ENCODE results near the gene SPTBN5.
A peak's percentile ranks its signal among the peaks of the same experiment; 100 is the strongest.

The SPTBN5 gene

DNA sequence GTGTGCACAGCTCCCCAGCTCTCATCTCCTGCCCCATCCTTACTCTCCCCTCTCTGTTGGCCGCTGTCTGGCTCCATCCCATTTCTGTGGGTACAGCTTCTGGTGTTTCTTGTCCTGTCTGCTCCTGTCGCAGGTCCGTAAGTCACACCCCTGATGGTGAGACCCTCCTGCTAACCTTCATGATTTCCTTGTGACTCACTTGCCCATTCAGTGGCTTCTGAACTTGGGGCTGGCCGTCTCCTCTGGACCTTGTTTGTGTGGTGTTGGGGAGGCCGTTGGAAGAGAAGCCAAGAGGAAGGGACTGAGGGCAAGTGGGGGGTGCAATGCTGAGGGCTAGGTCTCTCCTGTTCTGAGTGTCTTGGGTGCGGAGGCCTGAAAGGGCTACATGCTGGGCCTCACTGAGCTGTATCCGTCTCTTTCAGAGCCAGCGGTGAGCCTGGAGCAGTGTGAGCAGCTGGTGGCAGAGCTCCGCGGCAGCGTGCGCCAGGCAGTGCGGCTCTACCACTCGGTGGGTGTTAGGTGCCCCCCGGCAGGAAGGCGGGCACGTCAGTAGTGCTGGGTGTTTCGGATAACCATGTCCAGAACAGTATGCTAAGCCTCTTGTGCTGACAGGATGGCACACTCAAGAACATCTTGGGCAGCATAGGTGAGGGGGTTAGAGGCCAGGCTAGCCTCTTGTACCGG lies 69.6 kb downstream of the SPTBN5 start:
- no peak for DNase-seq (ENCODE audit: low read depth in 3 of 3)

DNA sequence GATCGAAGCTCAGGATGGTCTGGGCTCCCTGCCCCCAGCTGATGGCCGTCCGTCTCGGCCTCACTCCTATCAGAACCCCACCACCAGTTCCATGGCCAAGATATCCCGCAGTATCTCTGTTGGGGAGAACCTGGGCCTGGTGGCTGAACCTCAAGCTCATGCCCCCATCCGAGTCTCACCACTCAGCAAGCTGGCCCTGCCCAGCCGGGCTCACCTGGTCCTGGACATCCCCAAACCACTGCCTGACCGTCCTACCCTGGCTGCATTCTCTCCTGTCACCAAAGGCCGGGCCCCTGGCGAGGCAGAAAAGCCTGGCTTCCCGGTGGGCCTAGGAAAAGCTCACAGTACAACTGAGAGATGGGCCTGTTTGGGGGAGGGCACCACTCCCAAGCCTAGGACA lies 70.4 kb downstream of the SPTBN5 start:
- no peak for DNase-seq (ENCODE audit: low read depth in 3 of 3)

DNA sequence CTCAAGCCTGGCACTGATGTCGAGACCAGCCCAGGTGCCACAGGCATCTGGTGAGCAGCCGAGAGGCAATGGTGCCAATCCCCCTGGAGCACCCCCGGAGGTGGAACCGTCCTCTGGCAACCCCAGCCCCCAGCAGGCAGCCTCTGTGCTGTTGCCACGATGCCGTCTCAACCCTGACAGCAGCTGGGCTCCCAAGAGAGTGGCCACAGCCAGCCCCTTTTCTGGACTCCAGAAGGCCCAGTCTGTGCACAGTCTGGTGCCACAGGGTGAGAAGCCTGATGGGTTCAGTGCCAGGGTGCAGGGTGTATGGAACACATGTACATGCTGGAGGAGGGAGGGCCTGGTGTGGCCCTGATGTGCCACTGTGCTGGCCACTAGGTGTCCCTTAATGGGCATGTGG lies 70.9 kb downstream of the SPTBN5 start:
- DNase-seq (ENCODE audit: low read depth in 3 of 3): no peak

DNA sequence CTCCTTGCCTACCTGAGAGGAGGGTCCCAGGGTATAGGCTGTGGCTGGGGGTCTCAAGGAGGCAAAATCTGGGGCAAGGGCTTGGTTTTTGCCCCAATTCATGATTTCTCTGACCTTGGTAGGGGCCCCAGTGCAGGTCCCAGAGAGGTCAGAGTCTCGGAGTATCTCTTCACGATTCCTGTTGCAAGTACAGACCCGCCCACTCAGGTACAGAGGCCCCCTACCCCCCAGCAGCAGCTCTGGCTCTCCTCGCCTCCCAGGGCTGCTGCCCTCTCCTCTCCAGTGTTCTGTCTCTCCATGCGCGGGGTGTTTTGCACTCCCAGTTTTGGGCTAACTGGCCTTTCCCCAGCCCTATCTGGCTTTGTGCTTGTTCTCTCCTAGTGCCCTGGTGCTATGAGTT lies 71.4 kb downstream of the SPTBN5 start:
- no peak for DNase-seq (ENCODE audit: low read depth in 3 of 3)

DNA sequence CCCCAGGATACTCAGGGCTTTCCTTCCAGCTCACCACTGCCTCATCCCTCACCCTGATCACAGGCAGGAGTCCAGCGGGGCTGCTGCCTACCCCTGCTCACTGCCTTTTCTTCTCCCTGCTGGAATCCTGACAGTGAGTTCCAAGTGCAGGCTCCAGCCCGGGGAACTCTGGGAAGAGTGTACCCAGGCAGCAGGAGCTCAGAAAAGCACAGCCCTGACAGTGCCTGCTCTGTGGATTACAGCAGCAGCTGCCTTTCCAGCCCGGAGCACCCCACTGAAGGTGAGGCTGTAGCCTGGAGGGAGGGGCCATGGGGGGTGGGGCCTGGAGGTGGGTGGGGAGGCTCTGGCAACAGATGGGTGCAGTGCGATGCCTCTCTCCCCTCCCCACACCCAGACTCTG lies 72.0 kb downstream of the SPTBN5 start:
- DNase-seq (ENCODE audit: low read depth in 3 of 3): no peak

DNA sequence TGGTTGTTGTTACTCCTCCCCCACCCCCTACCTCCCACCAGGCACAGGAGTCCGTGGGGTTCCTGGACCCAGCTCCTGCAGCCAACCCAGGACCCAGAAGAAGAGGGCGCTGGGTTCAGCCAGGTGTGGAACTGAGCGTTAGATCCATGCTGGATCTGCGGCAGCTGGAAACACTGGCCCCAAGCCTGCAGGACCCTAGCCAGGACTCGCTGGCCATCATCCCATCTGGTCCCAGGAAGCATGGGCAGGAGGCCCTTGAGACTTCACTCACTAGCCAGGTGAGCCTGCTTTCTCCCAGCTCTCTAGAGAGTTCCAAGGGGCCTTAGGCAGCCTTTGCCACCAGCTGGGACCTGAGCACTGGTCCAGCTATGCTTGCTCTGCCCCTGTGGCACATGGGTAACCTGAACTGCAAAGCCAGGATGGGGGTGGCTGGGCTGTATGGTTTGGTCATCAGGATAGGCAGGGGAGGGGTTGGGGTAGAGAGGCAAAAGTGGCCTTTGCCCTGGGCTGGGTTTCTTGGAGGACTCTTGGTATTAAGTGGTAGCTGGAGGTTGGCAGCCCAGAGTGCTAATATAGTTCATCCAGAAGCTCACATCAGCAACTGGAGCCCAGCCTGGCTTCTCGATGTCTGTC lies 72.9 kb downstream of the SPTBN5 start:
- DNase-seq (ENCODE audit: low read depth in 3 of 3): no peak

DNA sequence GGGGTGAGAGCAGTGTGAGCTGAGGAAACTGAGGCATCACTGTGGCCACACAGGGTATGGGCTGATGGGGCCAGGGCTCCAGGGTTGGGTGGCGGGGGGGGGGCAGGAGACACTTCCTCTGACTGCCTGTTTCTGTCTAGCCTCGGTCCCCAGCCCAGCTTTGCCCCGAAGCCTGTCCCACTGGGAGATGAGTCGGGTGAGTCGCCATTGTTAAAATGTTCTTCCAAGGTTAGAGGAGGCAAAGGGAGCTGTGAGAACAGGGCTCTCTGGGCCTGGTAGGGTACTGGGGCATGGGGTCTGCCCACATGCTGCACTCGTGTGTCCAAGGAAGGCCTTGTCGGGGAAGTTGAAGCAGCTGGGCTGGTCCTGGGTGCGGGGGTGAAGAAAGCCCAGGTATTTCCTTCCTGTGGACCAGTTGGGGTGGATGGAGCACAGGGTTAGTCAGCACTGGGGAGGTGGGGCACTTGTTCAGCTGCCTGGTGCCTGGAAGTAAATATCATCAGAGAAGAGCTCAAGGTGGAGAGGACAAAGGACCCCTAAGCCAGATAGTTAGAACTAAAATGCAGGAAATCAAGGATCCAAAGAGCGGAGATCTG lies 74.3 kb downstream of the SPTBN5 start:
- DNase-seq (ENCODE audit: low read depth in 3 of 3): no peak

DNA sequence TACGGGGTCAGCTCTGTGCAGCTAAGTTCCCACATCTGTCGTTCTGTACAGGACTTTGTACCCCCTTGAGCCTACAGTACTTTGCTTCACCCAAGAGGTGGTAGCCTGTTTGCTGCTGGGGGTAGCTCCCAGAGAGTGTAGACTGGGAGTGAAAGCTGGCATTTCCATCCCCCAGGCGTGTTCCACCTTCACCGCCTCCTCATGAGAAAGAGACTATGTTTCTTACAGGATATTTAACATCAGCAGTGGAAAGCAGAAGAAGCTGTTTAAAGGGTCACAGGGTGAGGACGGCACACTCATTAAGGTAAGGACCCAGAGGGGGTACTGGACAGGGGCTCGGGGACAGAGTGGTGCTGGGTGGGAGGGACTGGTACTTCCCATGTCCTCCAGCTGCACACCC lies 76.1 kb downstream of the SPTBN5 start:
- DNase-seq (ENCODE audit: low read depth in 3 of 3): no peak

DNA sequence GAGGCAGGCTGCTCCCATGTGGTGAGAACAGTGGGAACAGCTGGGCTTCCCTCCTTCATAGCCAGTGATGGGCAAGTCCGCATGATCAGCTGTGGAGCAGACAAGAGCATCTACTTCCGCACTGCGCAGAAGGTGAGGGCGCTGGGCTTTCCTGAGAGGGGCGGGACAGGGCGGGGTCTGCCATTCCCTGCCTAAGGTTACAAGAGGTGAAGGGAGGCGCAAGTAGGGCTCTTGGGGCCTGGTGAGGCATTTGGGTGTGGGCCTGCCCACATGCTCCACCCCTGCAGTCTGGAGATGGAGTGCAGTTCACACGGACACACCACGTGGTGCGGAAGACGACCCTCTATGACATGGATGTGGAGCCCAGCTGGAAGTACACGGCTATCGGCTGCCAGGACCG lies 76.5 kb downstream of the SPTBN5 start:
- no peak for DNase-seq (ENCODE audit: low read depth in 3 of 3)

DNA sequence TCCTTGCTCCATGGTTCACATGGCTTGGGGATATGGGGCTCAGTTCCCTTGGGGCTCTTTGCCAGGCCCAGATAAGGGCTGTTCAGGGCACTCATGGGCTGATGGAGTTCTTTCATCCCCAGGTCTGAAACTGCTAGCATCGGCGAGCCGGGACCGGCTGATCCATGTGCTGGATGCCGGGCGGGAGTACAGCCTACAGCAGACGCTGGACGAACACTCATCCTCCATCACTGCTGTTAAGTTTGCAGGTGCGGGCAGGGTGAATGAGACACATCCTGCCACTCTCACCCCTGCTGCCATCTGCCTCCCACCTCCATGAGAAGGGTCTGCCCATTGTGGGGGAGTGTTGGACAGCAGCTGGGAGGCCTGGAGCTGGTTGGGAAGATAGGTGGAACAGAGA lies 77.1 kb downstream of the SPTBN5 start:
- no peak for DNase-seq (ENCODE audit: low read depth in 3 of 3)

DNA sequence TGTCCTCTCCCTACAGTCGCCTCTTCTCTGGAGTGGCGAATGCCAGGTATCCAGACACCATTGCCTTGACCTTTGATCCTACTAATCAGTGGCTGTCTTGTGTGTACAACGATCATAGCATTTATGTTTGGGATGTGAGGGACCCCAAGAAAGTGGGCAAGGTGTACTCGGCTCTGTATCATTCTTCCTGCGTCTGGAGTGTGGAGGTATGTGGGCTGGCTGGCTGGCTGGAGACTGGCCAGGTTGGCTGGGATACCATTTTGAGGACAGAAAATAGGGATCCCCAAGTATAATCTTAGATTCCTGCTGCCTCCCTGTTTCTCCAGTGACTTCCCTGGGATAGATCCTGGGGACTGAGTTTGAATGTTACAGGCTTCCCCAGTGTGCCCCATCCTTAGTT lies 79.3 kb downstream of the SPTBN5 start:
- DNase-seq (ENCODE audit: low read depth in 3 of 3): no peak

DNA sequence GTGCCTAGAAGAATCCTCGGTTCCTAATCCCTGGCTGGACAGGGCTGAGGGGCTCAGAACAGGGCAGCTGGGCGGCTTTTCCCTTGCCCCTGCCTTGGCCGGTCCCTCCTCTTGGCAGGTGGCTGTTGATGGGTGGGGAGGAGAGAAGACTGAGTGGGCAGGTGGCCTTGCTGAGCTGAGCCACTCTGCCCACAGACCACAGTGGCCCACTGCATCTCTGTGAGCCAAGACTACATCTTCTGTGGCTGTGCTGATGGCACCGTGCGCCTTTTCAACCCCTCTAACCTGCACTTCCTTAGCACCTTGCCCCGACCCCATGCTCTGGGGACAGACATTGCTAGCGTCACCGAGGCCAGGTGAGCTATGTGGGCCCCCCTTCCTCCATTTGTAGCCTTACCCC lies 80.4 kb downstream of the SPTBN5 start:
- DNase-seq (ENCODE audit: low read depth in 3 of 3): no peak

DNA sequence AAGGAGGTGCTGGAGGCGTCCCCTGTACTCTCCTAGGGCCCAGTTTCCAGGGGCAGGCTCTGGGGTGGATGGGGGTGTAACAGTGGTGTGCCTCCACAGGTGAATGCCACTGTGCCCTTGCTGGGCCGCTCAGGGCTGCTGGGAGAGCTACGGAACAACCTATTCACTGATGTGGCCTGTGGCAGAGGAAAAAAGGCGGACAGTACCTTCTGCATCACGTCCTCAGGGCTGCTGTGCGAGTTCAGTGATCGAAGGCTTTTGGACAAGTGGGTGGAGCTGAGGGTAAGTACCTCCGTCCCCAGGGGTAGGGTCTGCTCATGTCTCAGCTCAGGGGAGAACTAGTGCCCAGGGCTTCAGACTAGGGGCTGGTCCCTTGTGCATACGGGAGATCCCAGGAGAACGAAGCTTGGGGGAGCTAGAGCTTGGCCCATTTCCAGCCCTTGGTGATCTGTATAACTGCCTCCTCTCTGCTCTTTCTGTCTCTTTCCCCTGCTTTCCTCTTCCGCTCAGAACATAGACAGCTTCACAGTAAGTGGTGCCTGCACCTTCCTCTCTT lies 81.0 kb downstream of the SPTBN5 start:
- DNase-seq (ENCODE audit: low read depth in 3 of 3): no peak

DNA sequence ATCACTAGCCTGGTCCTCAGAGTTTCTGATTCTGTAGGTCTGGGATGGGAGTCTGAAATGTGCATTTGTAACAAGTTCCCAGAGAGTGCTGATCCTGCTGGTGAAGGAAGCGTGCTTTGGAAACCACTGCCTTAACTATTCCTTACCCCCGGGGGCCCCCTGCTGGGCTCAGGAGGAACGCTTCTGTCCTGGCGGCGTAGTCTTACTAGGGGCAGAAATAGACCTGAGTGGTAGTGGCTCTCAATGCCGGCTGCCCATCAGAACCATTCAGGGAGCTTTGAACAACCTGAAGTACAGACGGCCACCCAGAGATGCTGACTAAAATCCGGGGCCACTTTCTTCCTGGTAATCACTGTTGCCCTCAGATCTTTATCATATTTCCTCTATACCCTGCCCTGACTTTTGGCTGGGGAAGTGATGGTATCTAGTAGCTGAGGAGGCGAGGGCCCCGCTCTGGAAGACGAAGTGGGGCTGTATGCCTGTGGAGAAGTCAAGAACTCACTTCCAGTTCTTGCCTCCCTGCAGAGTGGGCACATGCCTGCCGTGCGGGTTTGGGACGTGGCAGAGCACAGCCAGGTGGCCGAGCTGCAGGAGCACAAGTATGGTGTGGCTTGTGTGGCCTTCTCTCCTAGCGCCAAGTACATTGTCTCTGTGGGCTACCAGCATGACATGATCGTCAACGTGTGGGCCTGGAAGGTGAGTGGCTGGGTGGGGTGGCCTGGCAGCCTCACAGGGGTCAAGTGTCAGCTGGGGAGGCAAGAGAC lies 82.2 kb downstream of the SPTBN5 start:
- DNase-seq (ENCODE audit: low read depth in 3 of 3): peak; percentile 51 to 58 (median 55)

DNA sequence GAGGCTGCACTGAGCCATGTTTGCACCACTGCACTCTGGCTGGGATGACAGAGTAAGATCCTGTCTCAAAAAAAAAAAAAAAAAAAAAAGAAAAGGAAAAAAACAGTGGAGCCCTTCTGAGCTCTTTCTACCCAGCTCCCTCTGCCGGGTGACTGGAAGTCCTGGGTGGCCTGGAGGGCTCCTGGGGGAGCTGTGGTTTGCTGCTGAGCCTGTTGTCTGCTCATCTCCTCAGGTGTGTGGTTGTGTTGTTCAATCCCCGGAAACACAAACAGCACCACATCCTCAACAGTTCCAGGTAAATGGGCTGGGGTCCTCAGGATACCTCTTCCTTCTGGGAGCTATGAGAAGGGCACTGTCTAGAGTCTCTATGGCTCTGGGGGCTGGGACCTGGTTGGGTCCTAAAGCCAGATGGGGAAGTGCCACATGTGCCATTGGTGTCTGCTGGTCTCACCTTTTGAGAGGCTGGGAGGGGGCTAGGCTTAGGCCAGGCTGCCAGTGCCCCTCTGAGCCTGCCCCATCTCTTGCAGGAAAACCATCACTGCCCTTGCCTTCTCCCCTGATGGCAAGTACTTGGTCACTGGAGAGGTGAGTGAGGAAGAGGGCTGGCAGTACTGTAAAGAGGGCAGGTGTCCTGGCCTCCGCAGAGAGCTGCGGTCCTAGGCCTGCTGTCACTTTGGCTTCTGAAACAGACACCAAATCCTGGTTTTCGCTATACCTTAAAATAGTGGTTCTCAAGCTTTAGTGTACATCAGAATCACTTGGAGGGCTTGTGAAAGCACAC lies 83.0 kb downstream of the SPTBN5 start:
- no peak for DNase-seq (ENCODE audit: low read depth in 3 of 3)

DNA sequence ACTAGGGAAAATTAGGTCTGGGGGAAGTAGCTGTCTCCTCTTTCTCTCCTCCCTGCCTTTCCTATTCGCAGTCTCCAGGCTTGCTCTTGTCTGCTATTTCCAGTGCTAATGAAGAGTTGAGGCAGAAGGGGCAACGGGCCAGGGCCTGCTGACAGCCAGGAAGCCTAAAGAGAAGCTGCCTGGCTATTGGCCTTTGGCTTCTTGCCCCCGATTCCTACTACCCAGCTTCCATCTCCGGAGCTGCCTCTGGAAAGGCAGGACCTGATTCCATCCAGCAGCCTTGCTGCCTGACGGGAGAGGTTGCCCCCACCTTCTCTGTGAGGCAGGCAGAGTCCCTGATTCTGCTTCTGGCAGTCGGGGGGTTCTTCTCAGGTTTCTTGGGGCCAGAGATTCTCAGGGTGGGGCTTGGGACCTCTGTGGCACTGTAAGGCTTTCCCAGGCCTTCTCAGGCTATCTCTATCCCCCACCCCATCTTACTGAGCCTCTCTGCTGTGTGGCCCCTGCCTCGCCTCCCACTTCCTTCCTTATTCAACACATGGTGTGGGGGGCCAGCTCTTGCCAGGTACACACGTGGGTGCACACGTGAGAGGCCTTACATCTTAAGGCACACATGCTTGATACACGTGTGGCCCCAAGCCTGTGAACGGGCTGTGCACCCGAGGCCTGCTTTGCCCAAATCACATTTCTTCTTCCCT lies 84.2 kb downstream of the SPTBN5 start:
- DNase-seq (ENCODE audit: low read depth in 3 of 3): no peak

DNA sequence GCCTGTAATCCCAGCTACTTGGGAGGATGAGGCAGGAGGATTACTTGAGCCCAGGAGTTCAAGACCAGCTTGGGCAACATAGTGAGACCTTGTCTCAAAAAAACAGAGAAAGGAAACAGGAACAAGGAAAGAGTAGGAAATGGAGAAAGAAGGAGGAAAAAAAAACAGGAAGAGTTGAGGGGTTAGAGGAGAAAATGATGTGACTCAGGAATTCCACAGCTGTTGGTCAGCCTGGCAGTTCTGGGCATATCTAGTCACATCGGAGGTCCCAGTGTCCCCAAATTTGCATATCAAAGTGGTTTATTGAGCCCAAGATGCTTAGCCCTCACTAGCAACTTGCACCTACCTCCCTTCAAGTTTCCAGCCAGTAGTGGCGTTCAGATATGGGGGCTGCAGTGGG lies 84.7 kb downstream of the SPTBN5 start:
- no peak for DNase-seq (ENCODE audit: low read depth in 3 of 3)

DNA sequence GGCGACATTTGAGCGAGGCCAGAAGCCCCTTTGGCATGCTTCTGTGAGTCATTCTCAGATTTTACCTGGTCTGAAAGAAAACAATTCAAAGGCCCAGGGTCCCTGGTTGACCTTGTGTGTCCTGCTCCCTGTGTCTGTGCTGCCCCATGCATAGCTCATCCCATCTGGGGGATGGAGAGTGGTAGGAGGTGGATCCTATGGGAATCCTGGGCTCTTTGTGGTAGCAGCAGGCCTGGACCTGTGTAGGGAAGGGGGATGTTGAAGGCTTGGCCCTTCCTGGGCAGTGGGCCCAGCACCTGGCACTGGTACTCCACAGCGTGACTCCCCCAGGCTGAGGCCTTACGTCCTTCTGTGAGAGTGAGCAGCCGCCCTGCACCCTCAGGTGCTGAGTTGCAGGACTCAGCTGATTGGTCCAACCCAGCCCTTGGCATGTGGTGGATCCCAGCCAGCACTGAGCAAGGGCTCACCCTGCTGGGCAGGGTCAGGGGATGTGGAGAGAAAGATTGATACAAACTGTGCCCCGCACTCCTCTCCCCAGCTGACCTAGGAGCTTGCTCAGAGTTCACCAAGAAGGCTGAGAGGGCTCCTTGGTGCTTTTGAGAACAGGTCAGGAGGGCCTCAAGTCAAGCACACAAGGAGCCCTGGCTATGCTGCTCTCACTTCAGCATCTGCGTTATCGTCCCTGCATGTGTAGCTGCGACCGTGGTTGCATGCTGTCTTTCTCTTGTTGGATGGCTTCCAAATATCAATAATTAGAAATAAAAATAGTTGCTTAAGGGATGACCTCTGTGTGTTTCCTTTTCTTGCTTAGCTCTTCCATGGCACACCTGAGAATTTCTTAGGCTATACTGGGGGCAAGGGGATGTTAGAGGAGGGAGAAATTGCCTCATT lies 87.3 kb downstream of the SPTBN5 start:
- DNase-seq (ENCODE audit: low read depth in 3 of 3): no peak

DNA sequence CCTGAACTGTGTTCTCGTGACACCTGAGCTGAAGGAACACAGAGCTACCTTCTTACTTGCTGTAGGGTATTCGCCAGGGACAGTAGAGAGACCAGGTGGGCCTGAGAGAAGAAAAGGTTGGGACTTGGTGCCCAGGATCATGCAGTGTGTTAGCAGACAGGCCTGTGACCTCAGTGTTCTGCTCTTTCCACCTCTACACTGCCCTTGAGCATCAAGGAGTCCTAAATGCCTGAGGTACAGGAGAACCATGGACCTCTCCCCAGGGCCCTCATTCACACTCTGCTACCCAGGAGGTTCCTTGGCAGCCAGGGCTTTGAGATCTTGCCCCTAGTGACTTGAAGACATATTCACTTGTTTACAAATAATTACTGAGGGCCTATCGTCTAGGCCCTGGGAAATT lies 88.1 kb downstream of the SPTBN5 start:
- DNase-seq (ENCODE audit: low read depth in 3 of 3): no peak

All from stimulated activated CD4-positive, alpha-beta T cell treated with anti-CD3 and anti-CD28 coated beads, TNF-alpha, amount 100 ng/mL, for 48 hours (primary cell).